Gastroesophageal sphincter (tissue), 4 donors: ENCODE measurements around the gene ZNF318. TPM values are rescaled to one million over a fixed set of nuclear protein-coding genes. Genes with fewer than 3 reads are reported as not detected.
"Not testable (repeated sequence)": the region's sequence is repeated elsewhere in the genome, so short reads cannot be mapped to it uniquely, and the experiment has no call there.

Experiments used
- ATAC-seq: fragments of 150-250 bp; one replicate; pipeline ENCODE4 v1.9.1; 2016; ENCODE audit warnings: mild to moderate bottlenecking, moderate library complexity
- H3K27ac ChIP-seq, 4 donors: fragments of 200-600 bp; sonication (generic) in 3 of 4; 1 replicate in 3 of 4; 2 replicates in 1 of 4; pipeline ENCODE4 v1.5.1; 2016 to 2019
- H3K27me3 ChIP-seq: fragments of 200-600 bp; sonication (generic); one replicate; pipeline ENCODE4 v1.5.1; 2019
- H3K36me3 ChIP-seq, 2 donors: fragments of 200-600 bp; sonication (generic); one replicate each; pipeline ENCODE4 v1.5.1; 2019; ENCODE audit warnings: control low read depth in 1 of 2
- H3K4me1 ChIP-seq, 3 donors: fragments of 200-600 bp; sonication (generic); 1 replicate in 2 of 3; 2 replicates in 1 of 3; pipeline ENCODE4 v1.5.1; 2016 to 2019; ENCODE audit warnings: control low read depth in 2 of 3
- H3K4me3 ChIP-seq, 2 donors: fragments of 200-600 bp; sonication (generic); one replicate each; pipeline ENCODE4 v1.5.1; 2019; ENCODE audit warnings: mild to moderate bottlenecking in 1 of 2, moderate library complexity in 1 of 2
- H3K9me3 ChIP-seq, 3 donors: fragments of 200-600 bp; sonication (generic); one replicate each; pipeline ENCODE4 v1.5.1; 2017 to 2019; ENCODE audit warnings: control low read depth in 2 of 3
- CTCF ChIP-seq, 4 experiments: fragments of 200-600 bp in 2 of 4; fragments of 450-650 bp in 2 of 4; sonication (generic) in 1 of 4; IDR thresholded peaks; one replicate each; pipeline ENCODE4 v1.5.1; 2017 to 2019; ENCODE audit warnings: antibody characterized with exemption in 4 of 4, mild to moderate bottlenecking in 2 of 4, moderate library complexity in 2 of 4
- EP300 ChIP-seq: sonication (generic); formaldehyde crosslinking; IDR thresholded peaks from one replicate; pipeline ENCODE4 v1.6.1; 2017; ENCODE audit warnings: antibody characterized with exemption, mild to moderate bottlenecking
- POLR2A ChIP-seq, 2 donors: fragments of 450-650 bp; IDR thresholded peaks; one replicate each; pipeline ENCODE4 v1.6.1; 2017; ENCODE audit warnings: antibody characterized with exemption in 2 of 2, mild to moderate bottlenecking in 2 of 2, moderate library complexity in 1 of 2
- POLR2AphosphoS5 ChIP-seq: sonication (generic); formaldehyde crosslinking; IDR thresholded peaks from one replicate; pipeline ENCODE4 v1.6.1; 2017; ENCODE audit warnings: antibody characterized with exemption
- WGBS, 2 donors: methylation state at CpG; one replicate each; pipeline ENCODE4 v1.1.5; 2018; ENCODE audit warnings: low coverage in 1 of 2; 5-methylcytosine and 5-hydroxymethylcytosine counted together
- total RNA-seq, 4 donors: library from RNA; depleted of rRNA; stranded (reverse); fragments of >200 nt; gene quantifications; one replicate each; pipeline ENCODE4 v1.1.0, GENCODE V29; 2016

The ZNF318 gene
- 10 to 100 TPM; 11.7 to 22.1 (median 18.4) TPM for total RNA-seq

GRCh38 chr6:43369174-43370002 lies at the start of gene ZNF318:
ZNF318 (minus strand) TSS chr6:43369647; CDS start chr6:43369365, 282 bp downstream.
- peaks cover 2 to 31% (median 5%) of the 10 kb centered on the region in 3 donors for H3K4me1 ChIP-seq
- no peaks in the 10 kb centered on the region for H3K9me3 ChIP-seq
- peak; percentile 38 to 59 for TF ChIP-seq POLR2A (IDR thresholded peaks at IDR 0.05)
- TF ChIP-seq CTCF (IDR thresholded peaks at IDR 0.05), result peak in 1 of 4 experiments; percentile 16
- peak; percentile 69 for TF ChIP-seq POLR2AphosphoS5
- no peak for TF ChIP-seq EP300
- peaks cover 0 to 12% of the 10 kb centered on the region in 2 donors for H3K36me3 ChIP-seq
- peak within 1 kb of the TSS; percentile 47 to 93 (median 90) for H3K27ac ChIP-seq
- no CpG with 5 or more reads among the region's 104 CpGs for WGBS, 2 donors
- ATAC-seq, result peak; percentile 98
- peak within 1 kb of the TSS; percentile 70 to 80 for H3K4me3 ChIP-seq
- peaks cover 6% of the 10 kb centered on the region for H3K27me3 ChIP-seq

GRCh38 chr6:43416935-43417334 lies 47.5 kb upstream of the ZNF318 start:
- TF ChIP-seq EP300 (no peak), CTCF (IDR thresholded peaks at IDR 0.05) (no peak), POLR2AphosphoS5 (no peak), POLR2A (IDR thresholded peaks at IDR 0.05) (no peak)

GRCh38 chr6:43415275-43415674 lies 45.8 kb upstream of the ZNF318 start:
- ATAC-seq, result not testable (repeated sequence)

More at GRCh38 chr6:43416935-43417334, 47.5 kb upstream of the ZNF318 start:
- Histone ChIP-seq H3K27me3 (peaks cover 9% of the 10 kb centered on the region), H3K27ac (no peak overlapping the region), H3K4me3 (no peak overlapping the region), H3K4me1 (no peaks in the 10 kb centered on the region), H3K36me3 (no peaks in the 10 kb centered on the region), H3K9me3 (no peaks in the 10 kb centered on the region)
- ATAC-seq, result no peak
- 62 to 70% methylated on average over 3 to 4 of the region's 4 CpGs for WGBS, 2 donors

GRCh38 chr6:43413002-43413401 lies 43.6 kb upstream of the ZNF318 start:
- WGBS, 2 donors, result no CpG with 5 or more reads among the region's 2 CpGs
- Histone ChIP-seq H3K4me3 (no peak overlapping the region), H3K27ac (no peak overlapping the region), H3K36me3 (no peaks in the 10 kb centered on the region), H3K27me3 (peaks cover 18% of the 10 kb centered on the region), H3K4me1 (no peaks in the 10 kb centered on the region), H3K9me3 (no peaks in the 10 kb centered on the region)
- no peak for TF ChIP-seq EP300
- no peak for TF ChIP-seq POLR2AphosphoS5
- TF ChIP-seq POLR2A (IDR thresholded peaks at IDR 0.05), result no peak
- TF ChIP-seq CTCF (IDR thresholded peaks at IDR 0.05), result no peak
- no peak for ATAC-seq

More at GRCh38 chr6:43415275-43415674, 45.8 kb upstream of the ZNF318 start:
- H3K27me3 ChIP-seq, H3K27ac ChIP-seq, H3K4me1 ChIP-seq, H3K4me3 ChIP-seq, H3K9me3 ChIP-seq, H3K36me3 ChIP-seq: not testable (repeated sequence)
- WGBS, 2 donors, result 85 to 94% methylated on average over 4 to 8 of the region's 8 CpGs

- no peaks in the 10 kb centered on the region for H3K4me1 ChIP-seq
- H3K27ac ChIP-seq, result no peak overlapping the region
- H3K36me3 ChIP-seq, result no peaks in the 10 kb centered on the region
- peaks cover 21% of the 10 kb centered on the region for H3K27me3 ChIP-seq
- ATAC-seq, result no peak
- H3K9me3 ChIP-seq, result no peaks in the 10 kb centered on the region
- TF ChIP-seq EP300 (no peak), POLR2A (IDR thresholded peaks at IDR 0.05) (no peak), POLR2AphosphoS5 (no peak), CTCF (IDR thresholded peaks at IDR 0.05) (no peak)
- no CpG with 5 or more reads among the region's 5 CpGs for WGBS, 2 donors
- H3K4me3 ChIP-seq, result no peak overlapping the region
Measured at GRCh38 chr6:43412541-43412940, 43.1 kb upstream of the ZNF318 start.

GRCh38 chr6:43410776-43411175 lies 41.3 kb upstream of the ZNF318 start:
- 67 to 82% methylated on average over 1 of the region's 1 CpG for WGBS, 2 donors
- H3K27ac ChIP-seq, H3K4me3 ChIP-seq, H3K4me1 ChIP-seq, H3K36me3 ChIP-seq, ATAC-seq, H3K9me3 ChIP-seq: not testable (repeated sequence)
- H3K27me3 ChIP-seq, result peaks cover 28% of the 10 kb centered on the region
